Liver (tissue), 9 donors: Measurements from ENCODE around the gene PCSK4. TPM values are rescaled to one million over a fixed set of nuclear protein-coding genes. Genes with fewer than 3 reads are reported as not detected.
A peak's percentile ranks its signal among the peaks of the same experiment; 100 is the strongest.

Experiments used
- DNase-seq: peaks from one replicate; pipeline ENCODE4 v3.0.0-alpha.2; 2017; ENCODE audit warnings: low spot score
- H3K27ac ChIP-seq, 2 donors: one replicate each; pipeline ENCODE4 v1.7.0; 2013; ENCODE audit warnings: inconsistent platforms in 2 of 2, low read length in 2 of 2, control low read depth in 1 of 2, low read depth in 1 of 2, mild to moderate bottlenecking in 1 of 2
- H3K27me3 ChIP-seq, 4 donors: one replicate each; pipeline versions ENCODE4 v1.6.1 to v1.7.0; 2013; ENCODE audit warnings: low read length in 3 of 4, inconsistent platforms in 1 of 4, mild to moderate bottlenecking in 1 of 4, moderate library complexity in 1 of 4; ENCODE audit not compliant: control insufficient read depth in 4 of 4, insufficient read depth in 4 of 4
- H3K36me3 ChIP-seq, 4 donors: one replicate each; pipeline versions ENCODE4 v1.6.1 to v1.7.0; 2013; ENCODE audit warnings: low read length in 3 of 4, mild to moderate bottlenecking in 3 of 4, low read depth in 1 of 4, moderate library complexity in 1 of 4; ENCODE audit not compliant: control insufficient read depth in 4 of 4, insufficient read depth in 3 of 4
- H3K4me1 ChIP-seq, 4 donors: one replicate each; pipeline versions ENCODE4 v1.6.1 to v1.7.0; 2013; ENCODE audit warnings: low read length in 3 of 4, mild to moderate bottlenecking in 3 of 4, moderate library complexity in 1 of 4; ENCODE audit not compliant: control insufficient read depth in 4 of 4, insufficient read depth in 4 of 4
- H3K4me3 ChIP-seq, 3 donors: one replicate each; pipeline versions ENCODE4 v1.6.1 to v1.7.0; 2013; ENCODE audit warnings: low read length in 3 of 3, control low read depth in 1 of 3, low read depth in 1 of 3, mild to moderate bottlenecking in 1 of 3
- H3K9ac ChIP-seq, 2 donors: one replicate each; pipeline ENCODE4 v1.7.0; 2013; ENCODE audit warnings: low read length in 2 of 2, mild to moderate bottlenecking in 2 of 2, moderate library complexity in 2 of 2, control low read depth in 1 of 2, low read depth in 1 of 2
- H3K9me3 ChIP-seq, 4 donors: one replicate each; pipeline versions ENCODE4 v1.6.1 to v1.7.0; 2013; ENCODE audit warnings: low read length in 3 of 4; ENCODE audit not compliant: control insufficient read depth in 4 of 4
- EGR1 ChIP-seq, 2 donors: IDR thresholded peaks; 2 replicates each; pipeline ENCODE4 v1.6.1; 2016 to 2018; ENCODE audit warnings: antibody characterized with exemption in 2 of 2, low read depth in 2 of 2
- FOXA1 ChIP-seq: IDR thresholded peaks from 2 replicates; pipeline ENCODE4 v1.6.1; 2016; ENCODE audit warnings: antibody characterized with exemption
- FOXA2 ChIP-seq: IDR thresholded peaks from 2 replicates; pipeline ENCODE4 v1.6.1; 2016; ENCODE audit warnings: antibody characterized with exemption
- GABPA ChIP-seq, 2 donors: IDR thresholded peaks in 1 of 2; conservative IDR thresholded peaks in 1 of 2; 2 replicates each; pipeline ENCODE4 v1.6.1; 2016; ENCODE audit warnings: antibody characterized with exemption in 2 of 2, mild to moderate bottlenecking in 1 of 2, moderate library complexity in 1 of 2
- HNF4A ChIP-seq, 2 donors: conservative IDR thresholded peaks; 2 replicates each; pipeline ENCODE4 v1.6.1; 2016; ENCODE audit warnings: antibody characterized with exemption in 2 of 2, mild to moderate bottlenecking in 2 of 2
- HNF4G ChIP-seq: IDR thresholded peaks from 2 replicates; pipeline ENCODE4 v1.6.1; 2016; ENCODE audit warnings: antibody characterized with exemption
- JUND ChIP-seq, 2 donors: IDR thresholded peaks; 2 replicates each; pipeline ENCODE4 v1.6.1; 2016; ENCODE audit warnings: antibody characterized with exemption in 2 of 2
- NR2F2 ChIP-seq: IDR thresholded peaks from 2 replicates; pipeline ENCODE4 v1.6.1; 2016; ENCODE audit warnings: antibody characterized with exemption
- RAD21 ChIP-seq, 2 donors: IDR thresholded peaks; 2 replicates each; pipeline ENCODE4 v1.6.1; 2016; ENCODE audit warnings: antibody characterized with exemption in 2 of 2, mild to moderate bottlenecking in 2 of 2
- RXRA ChIP-seq, 2 donors: IDR thresholded peaks; 2 replicates each; pipeline ENCODE4 v1.6.1; 2017 to 2018; ENCODE audit warnings: antibody characterized with exemption in 2 of 2, mild to moderate bottlenecking in 1 of 2
- SP1 ChIP-seq: IDR thresholded peaks from 2 replicates; pipeline ENCODE4 v1.6.1; 2018; ENCODE audit warnings: antibody characterized with exemption, mild to moderate bottlenecking
- TAF1 ChIP-seq: conservative IDR thresholded peaks from 2 replicates; pipeline ENCODE4 v1.6.1; 2016; ENCODE audit warnings: antibody characterized with exemption, mild to moderate bottlenecking
- YY1 ChIP-seq: IDR thresholded peaks from 2 replicates; pipeline ENCODE4 v1.6.1; 2016; ENCODE audit warnings: antibody characterized with exemption, mild to moderate bottlenecking
- WGBS: extraction: QIAGEN DNeasy Blood & Tissue Kit; methylation state at CpG from one replicate; pipeline ENCODE4 v1.1.7; 2013; 5-methylcytosine and 5-hydroxymethylcytosine counted together
- polyA plus RNA-seq, 2 donors: library from polyadenylated mRNA; stranded (reverse) in 1 of 2; unstranded in 1 of 2; fragments of 200-250 nt in 1 of 2; fragments of >200 nt in 1 of 2; fragmentation: Nextera tagmentation in 1 of 2; extraction: Ambion mirVana in 1 of 2; gene quantifications; one replicate each; pipeline versions ENCODE4 v1.2.1 to v1.2.3, GENCODE V29; 2013 to 2015
- total RNA-seq, 2 donors: library from RNA; depleted of rRNA; stranded (reverse); fragments of >200 nt; gene quantifications; one replicate each; pipeline ENCODE4 v1.2.3, GENCODE V29; 2014
- TF ChIP-seq, protein P1 (sequence below): IDR thresholded peaks from 2 replicates; pipeline ENCODE4 v1.6.1; 2016; ENCODE audit warnings: antibody characterized with exemption
- TF ChIP-seq, protein P2 (sequence below): IDR thresholded peaks from 2 replicates; pipeline ENCODE4 v1.6.1; 2016; ENCODE audit warnings: antibody characterized with exemption, mild to moderate bottlenecking
- TF ChIP-seq, protein P3 (sequence below): IDR thresholded peaks from 2 replicates; pipeline ENCODE4 v1.6.1; 2016; ENCODE audit warnings: antibody characterized with exemption
- TF ChIP-seq, protein P4 (sequence below): fragments of 150-350 bp; IDR thresholded peaks from 2 replicates; pipeline ENCODE4 v1.5.1; 2017; ENCODE audit warnings: improper control_type of control experiment, low read depth, low read length; ENCODE audit not compliant: missing input control
- TF ChIP-seq, protein P5 (sequence below): IDR thresholded peaks from 2 replicates; pipeline ENCODE4 v1.6.1; 2016; ENCODE audit warnings: antibody characterized with exemption
- donor health status: healthy.
- donor health status: healthy.
- donor health status: healthy.
- donor health status: healthy.
- donor health status: healthy.

The PCSK4 gene
- total and polyA plus RNA-seq, 4 donors = 0.60 to 2.6 (median 1.9) TPM

DNA sequence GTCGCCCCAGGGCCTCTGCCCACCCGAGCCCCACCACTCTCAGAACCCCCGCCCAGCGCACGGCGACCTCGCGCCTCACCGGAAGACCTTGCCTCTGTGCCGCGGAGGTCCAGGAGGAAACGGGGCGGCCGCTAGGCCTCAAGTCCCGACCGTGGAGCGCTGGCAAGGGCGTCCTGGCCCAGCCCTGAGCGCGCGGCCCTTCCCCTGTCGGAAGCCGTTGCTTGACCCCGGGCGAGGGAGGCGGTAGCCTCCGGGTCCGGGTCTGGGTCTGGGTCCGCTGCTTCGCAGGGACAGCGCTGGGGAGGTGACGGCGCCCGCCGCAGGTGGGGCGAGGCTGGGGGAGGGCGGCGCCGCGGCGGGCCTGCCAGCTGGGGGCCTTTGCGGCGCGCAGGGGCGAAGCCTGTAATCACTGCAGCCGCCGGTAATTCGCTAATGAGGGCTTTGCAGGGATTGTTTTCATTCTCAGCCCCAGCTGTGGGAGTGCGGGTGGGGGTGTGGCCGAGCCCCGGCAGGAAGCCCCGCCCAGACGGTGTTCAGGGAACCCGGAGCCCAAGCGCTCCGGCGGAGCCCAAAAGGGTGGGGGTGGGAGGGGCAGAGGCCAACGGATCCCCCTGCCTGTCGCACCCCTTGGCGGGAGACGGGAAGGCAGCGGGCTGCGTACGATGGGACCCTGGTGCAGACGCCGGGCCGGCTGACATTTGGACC lies 19.7 kb downstream of the PCSK4 start:
- Histone ChIP-seq H3K9ac (no peak overlapping the region), H3K27ac (no peak overlapping the region), H3K4me3 (peak overlapping the region in 1 of 3 donors; percentile 50), H3K4me1 (peaks cover 30 to 69% (median 44%) of the 10 kb centered on the region in 4 donors), H3K9me3 (no peaks in the 10 kb centered on the region), H3K36me3 (peaks cover 0 to 4% (median 0%) of the 10 kb centered on the region in 4 donors), H3K27me3 (peaks cover 0 to 11% (median 7%) of the 10 kb centered on the region in 4 donors)
- no peak for TF ChIP-seq RXRA (IDR thresholded peaks at IDR 0.05)
- TF ChIP-seq FOXA2 = no peak
- no peak for TF ChIP-seq HNF4A (conservative IDR thresholded peaks at IDR 0.05)
- no peak for TF ChIP-seq RAD21 (IDR thresholded peaks at IDR 0.05)
- no peak for TF ChIP-seq NR2F2
- TF ChIP-seq FOXA1 = no peak
- TF ChIP-seq TAF1 = no peak
- TF ChIP-seq JUND (IDR thresholded peaks at IDR 0.05) = no peak
- no peak for TF ChIP-seq GABPA (IDR thresholded peaks at IDR 0.05 in 1 of 2, conservative IDR thresholded peaks at IDR 0.05 in 1 of 2)
- 2% methylated on average over 67 of the region's 67 CpGs for WGBS
- no peak for DNase-seq

DNA sequence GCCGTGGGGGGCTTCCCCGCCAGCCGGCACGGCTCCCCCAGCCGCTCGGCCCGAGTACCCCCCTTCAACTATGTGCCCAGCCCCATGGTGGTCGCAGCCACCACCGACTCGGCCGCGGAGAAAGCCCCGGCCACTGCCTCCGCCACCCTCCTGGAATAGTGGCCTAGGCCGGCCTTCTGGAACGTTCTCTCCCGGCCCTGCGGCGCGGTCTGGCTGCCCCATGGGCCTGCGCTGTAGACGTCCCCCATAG lies 20.2 kb downstream of the PCSK4 start:
- 6% methylated on average over 22 of the region's 22 CpGs for WGBS
- H3K27me3 ChIP-seq = peaks cover 0 to 11% (median 7%) of the 10 kb centered on the region in 4 donors
- H3K4me3 ChIP-seq = peak overlapping the region in 1 of 3 donors; percentile 50
- DNase-seq = no peak
- no peaks in the 10 kb centered on the region for H3K9me3 ChIP-seq
- peaks cover 30 to 69% (median 44%) of the 10 kb centered on the region in 4 donors for H3K4me1 ChIP-seq
- H3K27ac ChIP-seq = no peak overlapping the region
- H3K36me3 ChIP-seq = peaks cover 0 to 4% (median 0%) of the 10 kb centered on the region in 4 donors
- H3K9ac ChIP-seq = no peak overlapping the region
- TF ChIP-seq HNF4G (no peak), FOXA2 (no peak), EGR1 (IDR thresholded peaks at IDR 0.05; ENCODE audit: low read depth in 2 of 2) (no peak)

DNA sequence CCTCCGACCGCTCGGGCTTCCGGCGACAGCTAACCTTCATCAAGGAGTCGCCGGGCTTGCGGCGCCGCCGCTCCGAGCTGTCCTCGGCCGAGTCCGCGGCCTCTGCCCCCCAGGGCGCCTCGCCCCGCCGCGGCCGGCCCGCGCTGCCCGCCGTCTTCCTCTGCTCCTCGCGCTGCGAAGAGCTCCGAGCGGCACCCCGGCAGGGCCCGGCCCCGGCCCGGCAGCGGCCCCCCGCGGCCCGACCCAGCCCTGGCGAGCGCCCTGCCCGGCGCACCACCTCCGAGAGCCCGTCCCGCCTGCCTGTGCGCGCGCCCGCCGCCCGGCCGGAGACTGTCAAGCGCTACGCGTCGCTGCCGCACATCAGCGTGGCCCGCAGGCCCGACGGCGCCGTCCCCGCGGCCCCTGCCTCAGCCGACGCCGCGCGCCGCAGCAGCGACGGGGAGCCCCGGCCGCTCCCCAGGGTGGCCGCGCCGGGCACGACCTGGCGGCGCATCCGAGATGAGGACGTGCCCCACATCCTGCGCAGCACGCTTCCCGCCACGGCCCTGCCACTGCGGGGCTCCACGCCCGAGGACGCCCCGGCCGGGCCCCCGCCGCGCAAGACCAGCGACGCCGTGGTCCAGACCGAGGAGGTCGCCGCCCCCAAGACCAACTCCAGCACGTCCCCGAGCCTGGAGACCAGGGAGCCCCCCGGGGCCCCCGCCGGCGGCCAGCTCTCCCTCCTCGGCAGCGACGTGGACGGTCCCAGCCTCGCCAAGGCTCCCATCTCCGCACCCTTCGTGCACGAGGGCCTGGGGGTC lies 20.7 kb downstream of the PCSK4 start:
- 3% methylated on average over 117 of the region's 117 CpGs for WGBS
- TF ChIP-seq TAF1 (no peak), GABPA (IDR thresholded peaks at IDR 0.05 in 1 of 2, conservative IDR thresholded peaks at IDR 0.05 in 1 of 2) (no peak), RXRA (IDR thresholded peaks at IDR 0.05) (no peak), YY1 (no peak), HNF4G (no peak), EGR1 (IDR thresholded peaks at IDR 0.05; ENCODE audit: low read depth in 2 of 2) (no peak), FOXA1 (no peak), HNF4A (conservative IDR thresholded peaks at IDR 0.05) (no peak), JUND (IDR thresholded peaks at IDR 0.05) (no peak), NR2F2 (no peak), RAD21 (IDR thresholded peaks at IDR 0.05) (no peak), FOXA2 (no peak), SP1 (no peak)
- TF ChIP-seq, protein P1, sequence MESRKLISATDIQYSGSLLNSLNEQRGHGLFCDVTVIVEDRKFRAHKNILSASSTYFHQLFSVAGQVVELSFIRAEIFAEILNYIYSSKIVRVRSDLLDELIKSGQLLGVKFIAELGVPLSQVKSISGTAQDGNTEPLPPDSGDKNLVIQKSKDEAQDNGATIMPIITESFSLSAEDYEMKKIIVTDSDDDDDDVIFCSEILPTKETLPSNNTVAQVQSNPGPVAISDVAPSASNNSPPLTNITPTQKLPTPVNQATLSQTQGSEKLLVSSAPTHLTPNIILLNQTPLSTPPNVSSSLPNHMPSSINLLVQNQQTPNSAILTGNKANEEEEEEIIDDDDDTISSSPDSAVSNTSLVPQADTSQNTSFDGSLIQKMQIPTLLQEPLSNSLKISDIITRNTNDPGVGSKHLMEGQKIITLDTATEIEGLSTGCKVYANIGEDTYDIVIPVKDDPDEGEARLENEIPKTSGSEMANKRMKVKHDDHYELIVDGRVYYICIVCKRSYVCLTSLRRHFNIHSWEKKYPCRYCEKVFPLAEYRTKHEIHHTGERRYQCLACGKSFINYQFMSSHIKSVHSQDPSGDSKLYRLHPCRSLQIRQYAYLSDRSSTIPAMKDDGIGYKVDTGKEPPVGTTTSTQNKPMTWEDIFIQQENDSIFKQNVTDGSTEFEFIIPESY = no peak
- TF ChIP-seq, protein P2, sequence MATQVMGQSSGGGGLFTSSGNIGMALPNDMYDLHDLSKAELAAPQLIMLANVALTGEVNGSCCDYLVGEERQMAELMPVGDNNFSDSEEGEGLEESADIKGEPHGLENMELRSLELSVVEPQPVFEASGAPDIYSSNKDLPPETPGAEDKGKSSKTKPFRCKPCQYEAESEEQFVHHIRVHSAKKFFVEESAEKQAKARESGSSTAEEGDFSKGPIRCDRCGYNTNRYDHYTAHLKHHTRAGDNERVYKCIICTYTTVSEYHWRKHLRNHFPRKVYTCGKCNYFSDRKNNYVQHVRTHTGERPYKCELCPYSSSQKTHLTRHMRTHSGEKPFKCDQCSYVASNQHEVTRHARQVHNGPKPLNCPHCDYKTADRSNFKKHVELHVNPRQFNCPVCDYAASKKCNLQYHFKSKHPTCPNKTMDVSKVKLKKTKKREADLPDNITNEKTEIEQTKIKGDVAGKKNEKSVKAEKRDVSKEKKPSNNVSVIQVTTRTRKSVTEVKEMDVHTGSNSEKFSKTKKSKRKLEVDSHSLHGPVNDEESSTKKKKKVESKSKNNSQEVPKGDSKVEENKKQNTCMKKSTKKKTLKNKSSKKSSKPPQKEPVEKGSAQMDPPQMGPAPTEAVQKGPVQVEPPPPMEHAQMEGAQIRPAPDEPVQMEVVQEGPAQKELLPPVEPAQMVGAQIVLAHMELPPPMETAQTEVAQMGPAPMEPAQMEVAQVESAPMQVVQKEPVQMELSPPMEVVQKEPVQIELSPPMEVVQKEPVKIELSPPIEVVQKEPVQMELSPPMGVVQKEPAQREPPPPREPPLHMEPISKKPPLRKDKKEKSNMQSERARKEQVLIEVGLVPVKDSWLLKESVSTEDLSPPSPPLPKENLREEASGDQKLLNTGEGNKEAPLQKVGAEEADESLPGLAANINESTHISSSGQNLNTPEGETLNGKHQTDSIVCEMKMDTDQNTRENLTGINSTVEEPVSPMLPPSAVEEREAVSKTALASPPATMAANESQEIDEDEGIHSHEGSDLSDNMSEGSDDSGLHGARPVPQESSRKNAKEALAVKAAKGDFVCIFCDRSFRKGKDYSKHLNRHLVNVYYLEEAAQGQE = no peak
- TF ChIP-seq, protein P3, sequence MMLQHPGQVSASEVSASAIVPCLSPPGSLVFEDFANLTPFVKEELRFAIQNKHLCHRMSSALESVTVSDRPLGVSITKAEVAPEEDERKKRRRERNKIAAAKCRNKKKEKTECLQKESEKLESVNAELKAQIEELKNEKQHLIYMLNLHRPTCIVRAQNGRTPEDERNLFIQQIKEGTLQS = no peak
- TF ChIP-seq, protein P4, sequence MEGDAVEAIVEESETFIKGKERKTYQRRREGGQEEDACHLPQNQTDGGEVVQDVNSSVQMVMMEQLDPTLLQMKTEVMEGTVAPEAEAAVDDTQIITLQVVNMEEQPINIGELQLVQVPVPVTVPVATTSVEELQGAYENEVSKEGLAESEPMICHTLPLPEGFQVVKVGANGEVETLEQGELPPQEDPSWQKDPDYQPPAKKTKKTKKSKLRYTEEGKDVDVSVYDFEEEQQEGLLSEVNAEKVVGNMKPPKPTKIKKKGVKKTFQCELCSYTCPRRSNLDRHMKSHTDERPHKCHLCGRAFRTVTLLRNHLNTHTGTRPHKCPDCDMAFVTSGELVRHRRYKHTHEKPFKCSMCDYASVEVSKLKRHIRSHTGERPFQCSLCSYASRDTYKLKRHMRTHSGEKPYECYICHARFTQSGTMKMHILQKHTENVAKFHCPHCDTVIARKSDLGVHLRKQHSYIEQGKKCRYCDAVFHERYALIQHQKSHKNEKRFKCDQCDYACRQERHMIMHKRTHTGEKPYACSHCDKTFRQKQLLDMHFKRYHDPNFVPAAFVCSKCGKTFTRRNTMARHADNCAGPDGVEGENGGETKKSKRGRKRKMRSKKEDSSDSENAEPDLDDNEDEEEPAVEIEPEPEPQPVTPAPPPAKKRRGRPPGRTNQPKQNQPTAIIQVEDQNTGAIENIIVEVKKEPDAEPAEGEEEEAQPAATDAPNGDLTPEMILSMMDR = no peak
- TF ChIP-seq, protein P5, sequence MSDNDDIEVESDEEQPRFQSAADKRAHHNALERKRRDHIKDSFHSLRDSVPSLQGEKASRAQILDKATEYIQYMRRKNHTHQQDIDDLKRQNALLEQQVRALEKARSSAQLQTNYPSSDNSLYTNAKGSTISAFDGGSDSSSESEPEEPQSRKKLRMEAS = no peak
- Histone ChIP-seq H3K4me1 (peaks cover 30 to 69% (median 44%) of the 10 kb centered on the region in 4 donors), H3K4me3 (peak overlapping the region in 1 of 3 donors; percentile 50), H3K9ac (no peak overlapping the region), H3K36me3 (no peaks in the 10 kb centered on the region), H3K27me3 (peaks cover 0 to 11% (median 7%) of the 10 kb centered on the region in 4 donors), H3K9me3 (no peaks in the 10 kb centered on the region), H3K27ac (no peak overlapping the region)
- no peak for DNase-seq
